A549 (cell line): ENCODE results near the gene HINT2.

Source experiments
- PBX3 ChIP-seq: IDR thresholded peaks from 2 replicates; pipeline ENCODE4 v1.6.1; 2012
- TF ChIP-seq, protein P1 (sequence below): fragments of >200 bp; sonication (Bioruptor Twin); formaldehyde crosslinking; IDR thresholded peaks from 3 replicates; pipeline ENCODE4 v1.5.1; 2016

- TF ChIP-seq, protein P1, sequence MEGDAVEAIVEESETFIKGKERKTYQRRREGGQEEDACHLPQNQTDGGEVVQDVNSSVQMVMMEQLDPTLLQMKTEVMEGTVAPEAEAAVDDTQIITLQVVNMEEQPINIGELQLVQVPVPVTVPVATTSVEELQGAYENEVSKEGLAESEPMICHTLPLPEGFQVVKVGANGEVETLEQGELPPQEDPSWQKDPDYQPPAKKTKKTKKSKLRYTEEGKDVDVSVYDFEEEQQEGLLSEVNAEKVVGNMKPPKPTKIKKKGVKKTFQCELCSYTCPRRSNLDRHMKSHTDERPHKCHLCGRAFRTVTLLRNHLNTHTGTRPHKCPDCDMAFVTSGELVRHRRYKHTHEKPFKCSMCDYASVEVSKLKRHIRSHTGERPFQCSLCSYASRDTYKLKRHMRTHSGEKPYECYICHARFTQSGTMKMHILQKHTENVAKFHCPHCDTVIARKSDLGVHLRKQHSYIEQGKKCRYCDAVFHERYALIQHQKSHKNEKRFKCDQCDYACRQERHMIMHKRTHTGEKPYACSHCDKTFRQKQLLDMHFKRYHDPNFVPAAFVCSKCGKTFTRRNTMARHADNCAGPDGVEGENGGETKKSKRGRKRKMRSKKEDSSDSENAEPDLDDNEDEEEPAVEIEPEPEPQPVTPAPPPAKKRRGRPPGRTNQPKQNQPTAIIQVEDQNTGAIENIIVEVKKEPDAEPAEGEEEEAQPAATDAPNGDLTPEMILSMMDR, result no peak
- TF ChIP-seq PBX3, result no peak
Observed at GRCh38 chr9:35789541-35789940, 25.3 kb downstream of the HINT2 start.
